ENCODE measurements around the gene INTS6. TPM values are rescaled to one million over a fixed set of nuclear protein-coding genes. Genes with fewer than 3 reads are reported as not detected.

Gene INTS6
- total and polyA plus RNA-seq, 2 of the 4 experiments (the other 2 are of a cell fraction) = 12.9 to 42.3 TPM

DNA sequence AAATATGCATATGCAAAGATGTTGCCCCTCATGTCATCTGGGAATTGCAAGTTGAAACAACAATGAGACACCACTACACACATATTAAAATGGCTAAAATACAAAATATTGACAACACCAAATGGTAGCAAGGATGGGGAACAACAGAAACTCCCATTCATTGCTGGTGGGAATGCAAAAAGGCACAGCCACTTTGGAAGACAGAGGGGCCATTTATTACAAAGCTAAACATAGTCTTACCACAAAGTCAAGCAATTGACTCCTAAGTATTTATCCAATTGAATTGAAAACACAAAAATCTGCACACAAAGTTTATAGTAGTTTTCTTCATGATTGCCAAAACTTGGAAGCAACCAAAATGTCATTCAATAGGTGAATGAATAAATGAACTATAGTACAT lies 119.4 kb downstream of the INTS6 start:
- no peak overlapping the region for H2AK5ac ChIP-seq (ENCODE audit: low read depth, low read length)
- no peaks in the 10 kb centered on the region for H3K79me1 ChIP-seq (ENCODE audit: low read depth in 1 of 2, low read length in 2 of 2)
- H3K4me1 ChIP-seq (ENCODE audit: control insufficient read depth, insufficient read depth, low read length) = no peaks in the 10 kb centered on the region
- H2BK15ac ChIP-seq (ENCODE audit: low read depth, low read length) = no peak overlapping the region
- no peak overlapping the region for H2BK20ac ChIP-seq (ENCODE audit: low read depth, low read length)
- no peak for ATAC-seq (ENCODE audit: low read depth)
- TF ChIP-seq MAFK (IDR thresholded peaks at IDR 0.05; ENCODE audit: low read depth, low read length) (no peak), NFE2L2 (IDR thresholded peaks at IDR 0.05; ENCODE audit: low read depth, low read length) (no peak), RCOR1 (IDR thresholded peaks at IDR 0.05; ENCODE audit: insufficient replicate concordance, low read length) (no peak), FOS (IDR thresholded peaks at IDR 0.05; ENCODE audit: low read depth, low read length) (no peak), POLR2A (IDR thresholded peaks at IDR 0.05; ENCODE audit: low read depth, low read length) (no peak), RFX5 (IDR thresholded peaks at IDR 0.05; ENCODE audit: low read depth, low read length) (no peak), CEBPB (IDR thresholded peaks at IDR 0.05; ENCODE audit: low read depth, low read length) (no peak), CHD1 (IDR thresholded peaks at IDR 0.05; ENCODE audit: low read depth, low read length) (no peak), MAZ (IDR thresholded peaks at IDR 0.05; ENCODE audit: borderline replicate concordance, low read depth, low read length) (no peak), SMC3 (IDR thresholded peaks at IDR 0.05; ENCODE audit: low read depth, low read length) (no peak), BHLHE40 (IDR thresholded peaks at IDR 0.05; ENCODE audit: low read depth, low read length) (no peak), RAD21 (IDR thresholded peaks at IDR 0.05; ENCODE audit: low read length) (no peak), MXI1 (IDR thresholded peaks at IDR 0.05; ENCODE audit: borderline replicate concordance, low read depth, low read length) (no peak)
- TF ChIP-seq, protein P1, sequence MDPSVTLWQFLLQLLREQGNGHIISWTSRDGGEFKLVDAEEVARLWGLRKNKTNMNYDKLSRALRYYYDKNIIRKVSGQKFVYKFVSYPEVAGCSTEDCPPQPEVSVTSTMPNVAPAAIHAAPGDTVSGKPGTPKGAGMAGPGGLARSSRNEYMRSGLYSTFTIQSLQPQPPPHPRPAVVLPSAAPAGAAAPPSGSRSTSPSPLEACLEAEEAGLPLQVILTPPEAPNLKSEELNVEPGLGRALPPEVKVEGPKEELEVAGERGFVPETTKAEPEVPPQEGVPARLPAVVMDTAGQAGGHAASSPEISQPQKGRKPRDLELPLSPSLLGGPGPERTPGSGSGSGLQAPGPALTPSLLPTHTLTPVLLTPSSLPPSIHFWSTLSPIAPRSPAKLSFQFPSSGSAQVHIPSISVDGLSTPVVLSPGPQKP (IDR thresholded peaks at IDR 0.05; ENCODE audit: borderline replicate concordance, low read depth, low read length) = no peak
- TF ChIP-seq, protein P2, sequence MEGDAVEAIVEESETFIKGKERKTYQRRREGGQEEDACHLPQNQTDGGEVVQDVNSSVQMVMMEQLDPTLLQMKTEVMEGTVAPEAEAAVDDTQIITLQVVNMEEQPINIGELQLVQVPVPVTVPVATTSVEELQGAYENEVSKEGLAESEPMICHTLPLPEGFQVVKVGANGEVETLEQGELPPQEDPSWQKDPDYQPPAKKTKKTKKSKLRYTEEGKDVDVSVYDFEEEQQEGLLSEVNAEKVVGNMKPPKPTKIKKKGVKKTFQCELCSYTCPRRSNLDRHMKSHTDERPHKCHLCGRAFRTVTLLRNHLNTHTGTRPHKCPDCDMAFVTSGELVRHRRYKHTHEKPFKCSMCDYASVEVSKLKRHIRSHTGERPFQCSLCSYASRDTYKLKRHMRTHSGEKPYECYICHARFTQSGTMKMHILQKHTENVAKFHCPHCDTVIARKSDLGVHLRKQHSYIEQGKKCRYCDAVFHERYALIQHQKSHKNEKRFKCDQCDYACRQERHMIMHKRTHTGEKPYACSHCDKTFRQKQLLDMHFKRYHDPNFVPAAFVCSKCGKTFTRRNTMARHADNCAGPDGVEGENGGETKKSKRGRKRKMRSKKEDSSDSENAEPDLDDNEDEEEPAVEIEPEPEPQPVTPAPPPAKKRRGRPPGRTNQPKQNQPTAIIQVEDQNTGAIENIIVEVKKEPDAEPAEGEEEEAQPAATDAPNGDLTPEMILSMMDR (conservative IDR thresholded peaks at IDR 0.05; ENCODE audit: low read depth, low read length) = no peak
- TF ChIP-seq, protein P3, sequence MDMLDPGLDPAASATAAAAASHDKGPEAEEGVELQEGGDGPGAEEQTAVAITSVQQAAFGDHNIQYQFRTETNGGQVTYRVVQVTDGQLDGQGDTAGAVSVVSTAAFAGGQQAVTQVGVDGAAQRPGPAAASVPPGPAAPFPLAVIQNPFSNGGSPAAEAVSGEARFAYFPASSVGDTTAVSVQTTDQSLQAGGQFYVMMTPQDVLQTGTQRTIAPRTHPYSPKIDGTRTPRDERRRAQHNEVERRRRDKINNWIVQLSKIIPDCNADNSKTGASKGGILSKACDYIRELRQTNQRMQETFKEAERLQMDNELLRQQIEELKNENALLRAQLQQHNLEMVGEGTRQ (IDR thresholded peaks at IDR 0.05; ENCODE audit: low read depth, low read length) = no peak
- no peak overlapping the region for H4K8ac ChIP-seq (ENCODE audit: low read depth in 2 of 2, low read length in 2 of 2)
- H4K20me1 ChIP-seq (ENCODE audit: insufficient read depth, low read length) = no peaks in the 10 kb centered on the region; the same call in 1 of the 2 replicates
- BruUV-seq (replicated peaks) = no TSS peak
- no peak overlapping the region for H3K18ac ChIP-seq (ENCODE audit: low read depth, low read length)
- no peak overlapping the region for H3K56ac ChIP-seq (ENCODE audit: extremely low read depth, insufficient read depth, low read length)
- H3K14ac ChIP-seq (replicated peaks; ENCODE audit: low read depth, low read length) = no peak overlapping the region
- no peak for DNase-seq
- no peak overlapping the region for H2BK120ac ChIP-seq (ENCODE audit: low read depth, low read length)
- no peaks in the 10 kb centered on the region for H3K9me3 ChIP-seq (ENCODE audit: control insufficient read depth, insufficient read depth, low read length)
- H4K5ac ChIP-seq (ENCODE audit: low read depth, low read length) = no peak overlapping the region
- no peak overlapping the region for H3K4me2 ChIP-seq (ENCODE audit: low read depth, low read length)
- in situ Hi-C loops (cut with MboI; ENCODE audit: low sequenced_read_pairs) = no loop called here
- H2AFZ ChIP-seq (replicated peaks; ENCODE audit: low read length, poor library complexity) = no peak overlapping the region
- peaks cover 3% of the 10 kb centered on the region; the same call in 1 of the 2 replicates for H3K27me3 ChIP-seq (ENCODE audit: control insufficient read depth, insufficient read depth, low read length)
- H3K9ac ChIP-seq (ENCODE audit: low read depth, low read length) = no peak overlapping the region
- intact Hi-C loops (cut with micrococcal nuclease) = no loop called here
- ChIA-PET POLR2A (ENCODE audit: unreplicated experiment) (no interaction called here), CTCF (no interaction called here)
- H2AK9ac ChIP-seq (replicated peaks; ENCODE audit: low read depth, low read length, poor library complexity) = no peak overlapping the region
- H3K23ac ChIP-seq (ENCODE audit: low read depth, low read length) = no peak overlapping the region
- no peak overlapping the region for H3K4me3 ChIP-seq (ENCODE audit: insufficient read depth, low read depth, low read length)
- dilution Hi-C loops (cut with HindIII; ENCODE audit: low sequenced_read_pairs, unreplicated experiment) = no loop called here
- H3K4ac ChIP-seq (ENCODE audit: low read depth, low read length) = no peak overlapping the region
- no peak overlapping the region for H4K91ac ChIP-seq (ENCODE audit: insufficient read depth, low read depth, low read length)
- no peak overlapping the region for H3K27ac ChIP-seq (ENCODE audit: insufficient read depth, low read length)
- no peaks in the 10 kb centered on the region for H3K36me3 ChIP-seq (ENCODE audit: control insufficient read depth, insufficient read depth, low read length)
- no peaks in the 10 kb centered on the region for H3K9me1 ChIP-seq (ENCODE audit: insufficient read depth, low read length)
- no peak overlapping the region for H2BK5ac ChIP-seq (ENCODE audit: low read depth, low read length, poor library complexity, severe bottlenecking)
